Measurements from ENCODE around the gene DKC1.

- no peak for TF ChIP-seq CTCF (IDR thresholded peaks at IDR 0.05 in 8 of 11, conservative IDR thresholded peaks at IDR 0.05 in 3 of 11)
- TF ChIP-seq POLR2A (IDR thresholded peaks at IDR 0.05): no peak
Measured at GRCh38 chrX:154795016-154795415, 32.4 kb downstream of the DKC1 start.
